ENCODE measurements around the gene LIMA1.
A peak's percentile ranks its signal among the peaks of the same experiment; 100 is the strongest.
"Not testable (repeated sequence)": the region's sequence is repeated elsewhere in the genome, so short reads cannot be mapped to it uniquely, and the experiment has no call there.

Gene LIMA1

GRCh38 chr12:50246873-50247612, 36.3 kb downstream of the LIMA1 start:
- no peak for DNase-seq

DNA sequence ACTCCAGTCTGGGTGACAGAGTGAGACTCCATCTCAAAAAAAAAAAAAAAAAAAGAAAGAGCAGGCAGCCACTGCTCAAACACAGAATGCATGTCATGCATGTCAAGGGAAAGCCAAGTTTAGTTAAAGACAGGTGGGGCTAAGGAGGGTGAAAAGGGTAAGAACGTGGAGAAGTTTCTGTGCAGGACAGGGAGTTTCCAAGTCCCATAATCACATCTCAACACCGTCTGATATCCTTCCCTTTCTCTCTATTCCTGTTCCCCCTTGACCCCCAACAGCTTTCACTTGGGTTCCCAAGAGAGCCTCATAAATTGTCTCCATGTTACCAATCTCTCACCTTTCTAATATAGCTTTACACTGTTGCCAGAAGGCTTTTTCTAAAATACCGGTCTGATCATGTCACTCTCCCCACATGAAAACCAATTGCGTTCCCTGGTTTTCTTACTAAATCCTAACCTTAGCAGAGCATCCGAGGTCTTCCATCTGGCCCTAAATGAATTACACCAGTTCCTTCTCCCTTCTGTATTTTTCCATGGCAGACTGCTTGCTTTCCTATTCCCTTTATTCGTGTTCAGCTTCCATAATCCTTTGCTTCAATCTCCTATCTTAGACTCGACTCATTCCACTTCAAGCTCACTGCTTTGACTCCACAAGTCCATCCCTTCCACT, 37.0 kb downstream of the LIMA1 start:
- DNase-seq, result no peak

GRCh38 chr12:50243507-50243906, 39.8 kb downstream of the LIMA1 start:
- DNase-seq, result no peak

GRCh38 chr12:50242751-50243191, 40.5 kb downstream of the LIMA1 start:
- DNase-seq, result no peak

DNA sequence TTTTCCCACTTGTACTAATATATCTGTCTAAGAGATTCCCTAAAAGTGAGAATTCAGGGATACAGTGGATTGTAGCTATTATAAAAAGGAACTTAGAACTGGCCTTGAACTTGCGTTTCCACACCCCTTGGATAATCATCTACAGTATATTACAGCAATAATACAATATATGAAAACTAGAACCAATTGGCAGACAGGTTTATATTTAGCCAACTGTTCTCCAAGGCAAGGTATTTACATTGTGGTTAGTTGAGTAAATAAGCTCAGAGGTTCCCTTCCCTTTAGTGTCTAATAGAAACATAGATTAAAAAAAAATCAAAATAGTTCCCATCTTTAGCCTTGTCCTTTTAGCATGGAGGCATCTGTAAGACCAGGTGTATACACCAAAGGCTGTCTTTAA, 42.1 kb downstream of the LIMA1 start:
- DNase-seq, result no peak

DNA sequence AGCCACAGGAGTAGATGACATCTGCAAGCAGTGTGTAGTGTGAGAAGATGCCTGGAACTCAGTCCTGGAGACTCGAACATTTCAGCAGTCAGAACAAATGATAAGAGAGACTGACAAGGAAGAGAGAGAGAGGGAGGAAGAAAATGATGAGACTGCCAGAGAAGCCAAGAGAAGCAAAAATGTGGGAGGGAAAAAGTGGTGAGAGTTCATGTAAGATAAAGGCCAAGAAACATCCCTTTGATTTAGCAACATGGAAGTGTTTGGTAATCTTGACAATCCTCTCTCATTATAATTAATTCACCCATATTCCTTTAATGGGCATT, 42.6 kb downstream of the LIMA1 start:
- DNase-seq, result no peak

- no peak for DNase-seq
These were observed 43.1 kb downstream of the LIMA1 start for GRCh38 chr12:50240096-50240791.

DNA sequence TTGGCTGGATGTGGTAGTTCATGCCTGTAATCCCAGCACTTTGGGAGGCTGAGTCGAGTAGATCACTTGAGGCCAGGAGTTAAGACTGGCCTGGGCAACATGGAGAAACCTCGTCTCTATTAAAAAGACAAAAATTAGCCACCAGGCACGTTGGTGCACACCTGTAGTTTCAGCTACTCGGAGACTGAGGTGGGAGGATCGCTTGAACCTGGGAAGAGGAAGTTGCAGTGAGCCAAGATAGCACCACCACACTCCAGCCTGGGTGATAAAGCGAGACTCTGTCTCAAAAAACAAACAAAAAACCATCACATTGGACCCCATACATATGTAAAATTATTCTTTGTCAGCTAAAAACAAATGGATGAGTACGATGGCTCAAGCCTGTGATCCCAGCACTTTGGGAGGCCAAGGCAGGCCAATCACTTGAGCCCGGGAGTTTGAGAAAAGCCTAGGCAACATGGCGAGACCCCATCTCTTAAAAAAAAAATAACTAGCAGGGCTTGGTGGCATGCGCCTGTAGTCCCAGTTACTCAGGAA, 43.9 kb downstream of the LIMA1 start:
- DNase-seq, result no peak

DNA sequence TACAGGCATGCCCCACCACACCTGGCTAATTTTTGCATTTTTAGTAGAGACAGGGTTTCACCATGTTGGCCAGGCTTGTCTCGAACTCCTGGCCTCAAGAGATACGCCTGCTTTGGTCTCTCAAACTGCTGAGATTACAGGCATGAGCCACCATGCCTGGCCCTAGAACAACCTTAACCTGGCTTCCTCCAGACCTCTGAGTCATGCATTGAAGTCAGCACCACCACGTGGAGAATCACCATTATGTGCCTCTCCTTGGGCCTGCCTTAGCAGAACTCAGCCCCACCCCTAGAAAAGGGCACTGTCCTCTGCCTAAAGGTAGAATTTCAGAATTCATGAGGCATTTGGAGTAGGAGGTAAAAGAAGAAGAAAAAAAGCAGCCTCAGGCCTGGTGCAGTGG, 49.0 kb downstream of the LIMA1 start:
- no peak for DNase-seq

DNA sequence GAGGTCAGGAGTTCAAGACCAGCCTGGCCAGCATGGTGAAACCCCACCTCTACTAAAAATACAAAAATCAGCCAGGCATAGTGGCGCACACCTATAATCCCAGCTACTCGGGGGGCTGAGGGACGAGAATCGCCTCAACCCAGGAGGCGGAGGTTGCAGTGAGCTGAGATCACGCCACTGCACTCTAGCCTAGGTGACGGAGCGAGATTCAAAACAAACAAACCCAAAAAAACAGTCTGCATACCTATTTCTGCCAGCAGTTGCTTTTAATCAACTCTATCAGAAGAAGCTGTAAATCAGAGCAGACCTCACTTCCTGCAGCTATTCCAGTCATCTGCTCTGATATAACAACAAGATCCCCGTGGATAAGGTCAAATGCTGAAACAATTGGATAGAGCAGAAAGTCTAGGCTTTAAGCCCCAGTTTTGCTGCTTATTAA, 50.5 kb downstream of the LIMA1 start:
- DNase-seq, result no peak

DNA sequence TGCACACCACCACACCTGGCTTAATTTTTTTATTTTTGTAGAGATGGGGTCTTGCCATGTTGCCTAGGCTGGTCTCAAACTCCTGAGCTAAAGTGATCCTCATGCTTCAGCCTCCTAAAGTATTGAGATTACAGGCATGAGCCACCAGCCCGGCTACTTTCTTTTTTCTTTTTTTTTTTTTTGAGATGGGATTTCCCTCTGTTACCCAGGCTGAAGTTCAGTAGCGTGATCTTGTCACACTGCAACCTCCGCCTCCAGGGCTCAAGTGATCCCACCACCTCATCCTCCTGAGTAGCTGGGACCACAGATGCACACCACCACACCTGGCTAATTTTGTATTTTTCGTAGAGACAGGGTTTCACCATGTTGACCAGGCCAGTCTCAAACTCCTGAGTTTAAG, 51.1 kb downstream of the LIMA1 start:
- DNase-seq, result no peak

GRCh38 chr12:50231346-50231745, 52.0 kb downstream of the LIMA1 start:
- no peak for DNase-seq

DNA sequence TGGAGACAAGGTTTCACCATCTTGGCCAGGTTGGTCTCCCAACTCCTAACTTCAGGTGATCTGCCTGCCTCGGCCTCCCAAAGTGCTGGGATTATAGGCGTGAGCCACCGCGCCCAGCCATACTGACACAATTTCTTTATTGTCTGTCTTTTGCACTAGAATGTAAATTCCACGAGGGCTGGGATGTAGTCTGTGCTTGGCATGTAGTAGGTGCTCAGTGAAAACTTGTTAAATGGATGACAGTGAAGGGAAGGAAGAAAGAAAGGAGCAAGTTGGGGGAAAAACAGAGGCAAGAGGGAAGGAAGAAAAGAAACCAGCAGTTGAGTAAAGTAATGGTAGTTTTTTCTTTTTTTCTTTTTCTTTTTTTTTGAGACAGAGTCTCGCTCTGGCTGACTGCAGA, 53.1 kb downstream of the LIMA1 start:
- no peak for DNase-seq

GRCh38 chr12:50224026-50224692, 59.2 kb downstream of the LIMA1 start:
- DNase-seq, result peak; percentile 23

DNA sequence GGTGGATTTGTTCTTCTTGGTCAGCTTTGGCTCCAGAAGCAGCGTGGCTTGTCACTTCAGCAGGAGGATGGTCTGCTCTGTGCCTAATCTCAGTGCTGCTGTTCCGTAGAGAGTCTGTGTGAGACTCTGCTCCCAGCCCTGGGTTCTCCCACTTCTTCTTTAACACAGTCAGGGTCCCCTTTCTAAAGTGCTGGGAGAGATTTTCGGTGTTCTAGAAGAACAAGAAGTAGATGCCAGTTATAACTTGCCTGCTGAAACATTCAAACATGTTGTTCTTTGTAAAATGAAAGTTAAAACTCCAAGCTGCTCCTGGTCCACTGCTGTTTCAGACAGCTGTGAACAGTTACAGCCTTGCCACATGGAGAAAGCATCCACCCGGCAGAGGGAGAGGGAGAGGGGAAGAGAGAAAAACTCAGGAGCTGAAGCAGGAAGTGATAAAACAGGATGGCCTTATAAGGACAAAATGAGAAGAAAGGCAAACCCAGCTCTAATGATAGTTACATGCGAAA, 61.0 kb downstream of the LIMA1 start:
- peak; percentile 18 for DNase-seq

- no peak for DNase-seq
These were observed 61.9 kb downstream of the LIMA1 start for GRCh38 chr12:50221228-50222008.

DNA sequence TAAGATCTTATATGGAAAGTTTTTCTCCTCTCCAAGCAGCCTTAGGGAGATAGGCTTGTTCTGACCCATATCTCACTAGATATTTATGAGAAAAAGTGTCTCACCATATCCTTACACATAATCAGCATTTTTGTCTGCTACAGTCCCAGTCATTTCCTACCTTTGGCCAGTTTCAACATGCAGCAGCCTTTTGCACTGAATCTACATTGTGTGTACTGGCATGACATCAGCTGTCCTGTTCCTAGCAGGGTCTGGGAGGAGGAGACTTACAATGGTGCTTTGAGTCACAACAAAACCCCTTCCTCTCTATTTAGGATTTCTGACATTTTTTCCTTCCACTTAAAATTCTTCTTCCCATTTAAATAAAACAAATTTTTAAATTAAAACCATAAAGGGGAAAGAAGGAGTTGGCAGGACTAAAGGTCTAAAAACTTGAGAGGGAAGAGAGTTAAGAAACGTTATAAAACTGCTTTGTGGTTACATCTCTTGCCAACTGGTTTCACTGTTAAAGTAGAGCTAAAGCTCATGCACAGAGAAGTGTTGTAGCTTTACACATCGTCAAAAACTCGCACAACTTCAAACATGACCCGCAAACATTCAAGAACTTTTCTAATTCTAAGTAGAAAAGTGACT, 62.8 kb downstream of the LIMA1 start:
- DNase-seq, result no peak

DNA sequence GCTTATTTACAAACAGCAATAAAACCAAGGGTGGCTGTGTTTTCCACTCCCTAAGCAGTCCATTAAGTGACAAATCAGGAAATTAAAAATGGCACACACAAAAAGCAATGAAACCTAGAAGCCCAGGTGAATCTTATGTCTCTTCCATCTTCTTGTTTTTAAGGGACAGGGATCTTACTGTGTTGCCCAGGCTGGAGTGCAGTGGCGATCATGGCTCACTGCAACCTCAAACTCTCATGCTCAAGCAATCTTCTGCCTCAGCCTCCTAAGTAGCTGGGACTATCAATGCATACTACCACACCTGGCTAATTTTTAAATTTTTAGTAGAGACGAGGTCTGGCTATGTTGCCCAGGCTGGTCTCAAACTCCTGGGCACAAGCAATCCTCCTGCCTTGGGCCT, 63.8 kb downstream of the LIMA1 start:
- no peak for DNase-seq

GRCh38 chr12:50219001-50219400, 64.3 kb downstream of the LIMA1 start:
- DNase-seq, result not testable (repeated sequence)

DNA sequence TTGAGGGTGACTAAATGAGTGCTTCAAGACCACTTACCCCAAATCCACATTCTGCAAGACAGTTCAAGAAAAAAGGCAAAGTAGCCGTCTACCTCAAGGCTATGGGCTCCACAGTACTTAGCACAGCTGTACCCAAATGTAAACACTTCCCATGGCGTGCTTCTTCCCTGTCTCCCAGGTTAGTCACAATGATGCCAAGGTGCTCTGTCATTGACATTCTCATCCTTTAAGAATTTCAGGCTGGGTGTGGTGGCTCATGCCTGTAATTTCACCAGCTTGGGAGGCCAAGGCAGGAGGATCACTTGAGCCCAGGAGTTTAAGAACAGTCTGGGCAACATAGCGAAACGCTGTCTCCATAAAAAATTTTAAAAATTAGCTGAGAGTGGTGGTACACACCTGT, 64.9 kb downstream of the LIMA1 start:
- DNase-seq, result no peak

- no peak for DNase-seq
These were observed 66.1 kb downstream of the LIMA1 start for GRCh38 chr12:50217202-50217601.

DNA sequence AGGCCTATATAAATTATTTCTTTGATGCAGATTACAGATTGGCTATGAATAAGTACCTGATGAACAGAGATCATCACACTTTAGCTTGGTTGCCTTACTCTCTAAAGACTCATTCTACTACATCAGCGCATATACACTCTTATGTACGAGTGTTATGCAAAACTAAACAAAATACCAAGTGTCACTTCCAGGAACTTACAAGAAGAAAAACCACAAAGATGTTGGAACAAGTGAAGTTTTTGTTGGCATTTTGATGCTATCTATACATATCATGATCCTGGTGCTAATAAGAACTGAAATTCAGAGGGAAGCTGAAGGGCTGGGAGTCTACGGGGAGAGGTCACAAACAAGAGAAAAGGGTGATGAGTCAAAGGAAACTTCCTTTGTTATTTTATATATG, 68.3 kb downstream of the LIMA1 start:
- no peak for DNase-seq

All from CD4-positive, alpha-beta T cell treated with Interleukin-15 for 1 hour (primary cell).